SKM-1 (cell line): ENCODE measurements around the gene CYP2U1.
"Not testable (repeated sequence)": the region's sequence is repeated elsewhere in the genome, so short reads cannot be mapped to it uniquely, and the experiment has no call there.

Experiments
- DNase-seq: peaks from one replicate; lab custom pipeline; 2025; ENCODE audit not compliant: unreplicated experiment; lab: John Stamatoyannopoulos, UW

The CYP2U1 gene

DNA sequence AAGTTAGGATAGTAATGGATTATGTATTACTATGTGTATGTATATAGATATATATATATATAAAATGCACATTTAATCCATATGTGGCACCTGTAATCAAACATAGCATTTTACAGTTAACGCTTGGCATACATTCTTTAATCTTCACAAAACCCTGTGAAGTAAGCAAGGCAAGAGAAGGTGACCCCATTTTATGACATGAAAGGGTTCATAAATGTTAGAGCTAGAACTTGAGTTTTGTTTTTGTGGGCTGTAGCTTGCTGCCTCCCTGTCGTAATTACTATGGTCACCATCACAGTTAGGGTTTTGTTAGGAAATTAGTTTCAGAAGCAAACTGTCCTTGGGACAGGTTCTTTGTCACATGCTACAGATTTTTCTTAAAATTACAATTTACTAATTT, 13.8 kb upstream of the CYP2U1 start:
- no peak for DNase-seq

DNA sequence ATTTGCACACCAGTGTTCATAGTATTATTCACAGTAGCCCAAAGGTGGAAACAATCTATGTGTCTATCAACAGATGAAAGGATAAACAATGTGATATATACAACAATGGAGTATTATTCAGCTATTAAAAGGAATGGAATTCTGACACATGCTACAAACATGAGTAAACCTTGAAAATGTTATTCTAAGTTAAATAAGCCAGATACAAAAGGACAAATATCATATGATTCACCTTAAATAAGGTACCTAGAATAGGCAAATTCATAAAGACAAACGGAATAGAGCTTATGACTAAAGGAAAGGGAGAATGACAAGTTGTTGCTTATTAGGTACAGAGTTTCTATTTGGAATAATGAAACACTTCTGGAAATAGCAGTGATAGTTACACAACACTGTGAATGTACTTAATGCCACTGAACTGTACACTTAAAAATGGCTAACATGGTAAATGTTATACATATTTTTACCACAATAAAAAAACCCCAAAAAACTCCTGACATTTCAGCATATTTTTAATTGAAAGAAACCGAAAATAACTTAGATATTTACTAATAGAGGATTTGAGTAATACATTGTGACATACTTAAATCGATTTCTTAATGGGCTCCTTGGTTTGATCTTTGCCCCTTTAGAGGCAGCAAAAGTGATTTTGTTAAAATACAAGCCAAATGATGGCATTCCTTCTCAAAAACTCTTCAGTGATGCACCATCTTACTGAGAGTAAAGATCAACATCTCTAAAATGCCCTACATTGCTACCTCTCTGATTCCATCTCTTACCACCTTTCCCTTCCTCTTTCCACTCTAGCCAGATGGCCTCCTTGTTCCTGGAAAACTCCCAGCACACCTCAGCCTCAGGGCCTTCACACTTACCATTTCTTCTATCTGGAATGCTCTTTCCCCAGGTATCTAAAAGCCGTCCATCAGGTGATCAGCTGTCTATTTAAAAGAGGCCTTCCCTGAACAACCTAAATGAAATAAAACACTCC, 8.6 kb upstream of the CYP2U1 start:
- DNase-seq, result no peak

DNA sequence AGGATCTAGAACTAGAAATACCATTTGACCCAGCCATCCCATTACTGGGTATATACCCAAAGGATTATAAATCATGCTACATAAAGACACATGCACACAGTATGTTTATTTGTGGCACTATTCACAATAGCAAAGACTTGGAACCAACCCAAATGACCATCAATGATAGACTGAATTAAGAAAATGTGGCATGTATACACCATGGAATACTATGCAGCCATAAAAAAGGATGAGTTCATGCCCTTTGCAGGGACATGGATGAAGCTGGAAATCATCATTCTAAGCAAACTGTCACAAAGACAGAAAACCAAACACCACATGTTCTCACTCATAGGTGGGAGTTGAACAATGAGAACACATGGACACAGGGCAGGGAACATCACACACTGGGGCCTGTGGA, 5.6 kb upstream of the CYP2U1 start:
- not testable (repeated sequence) for DNase-seq

DNA sequence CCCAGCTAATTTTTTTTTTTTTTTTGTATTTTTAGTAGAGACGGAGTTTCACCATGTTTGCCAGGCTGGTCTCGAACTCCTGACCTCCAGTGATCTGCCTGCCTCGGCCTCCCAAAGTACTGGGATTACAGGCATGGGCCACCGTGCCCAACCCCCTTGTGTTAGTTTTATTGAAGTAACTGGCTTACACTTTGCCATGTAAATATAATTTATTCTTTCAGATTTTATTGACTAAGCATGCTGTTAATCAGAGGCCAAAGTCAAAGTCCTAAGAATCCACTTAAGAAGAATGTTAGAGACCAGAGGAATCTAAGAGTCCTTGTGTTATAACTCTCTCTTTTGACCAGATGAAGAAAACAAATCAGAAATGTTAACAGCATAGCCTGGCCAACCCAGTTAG, 4.5 kb upstream of the CYP2U1 start:
- not testable (repeated sequence) for DNase-seq

DNA sequence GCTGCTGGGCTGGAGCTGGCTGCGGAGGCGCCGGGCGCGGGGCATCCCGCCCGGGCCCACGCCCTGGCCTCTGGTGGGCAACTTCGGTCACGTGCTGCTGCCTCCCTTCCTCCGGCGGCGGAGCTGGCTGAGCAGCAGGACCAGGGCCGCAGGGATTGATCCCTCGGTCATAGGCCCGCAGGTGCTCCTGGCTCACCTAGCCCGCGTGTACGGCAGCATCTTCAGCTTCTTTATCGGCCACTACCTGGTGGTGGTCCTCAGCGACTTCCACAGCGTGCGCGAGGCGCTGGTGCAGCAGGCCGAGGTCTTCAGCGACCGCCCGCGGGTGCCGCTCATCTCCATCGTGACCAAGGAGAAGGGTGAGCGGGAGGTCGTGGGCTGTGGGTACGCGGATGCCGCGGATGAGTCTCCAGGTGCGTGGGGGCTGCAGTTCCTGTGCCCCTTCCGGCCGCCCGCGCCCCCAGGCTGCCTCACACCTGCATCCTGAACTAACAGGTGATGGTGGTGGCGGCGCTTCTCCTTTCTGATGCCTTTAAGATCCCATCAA, 499 bp downstream of the CYP2U1 start:
- no peak for DNase-seq

DNA sequence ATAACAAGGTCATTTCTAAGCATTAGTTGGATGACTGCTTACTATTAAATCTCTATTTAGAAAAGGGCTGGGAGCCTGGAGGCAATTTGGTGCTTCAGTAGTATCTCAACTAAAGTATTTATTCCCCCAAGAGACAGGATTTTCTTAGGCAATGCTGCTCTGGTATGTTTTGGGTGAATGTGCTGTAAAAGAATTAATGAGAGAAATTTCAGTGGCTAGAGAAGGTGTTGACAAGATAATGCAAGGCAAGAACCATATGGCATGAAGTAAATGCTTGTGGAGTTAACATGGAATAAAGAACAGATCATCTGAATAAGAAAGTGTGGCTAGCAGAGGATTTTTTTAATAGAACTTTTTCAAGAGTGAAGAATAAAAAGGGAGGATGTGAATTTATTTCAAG, 3.9 kb downstream of the CYP2U1 start:
- no peak for DNase-seq

DNA sequence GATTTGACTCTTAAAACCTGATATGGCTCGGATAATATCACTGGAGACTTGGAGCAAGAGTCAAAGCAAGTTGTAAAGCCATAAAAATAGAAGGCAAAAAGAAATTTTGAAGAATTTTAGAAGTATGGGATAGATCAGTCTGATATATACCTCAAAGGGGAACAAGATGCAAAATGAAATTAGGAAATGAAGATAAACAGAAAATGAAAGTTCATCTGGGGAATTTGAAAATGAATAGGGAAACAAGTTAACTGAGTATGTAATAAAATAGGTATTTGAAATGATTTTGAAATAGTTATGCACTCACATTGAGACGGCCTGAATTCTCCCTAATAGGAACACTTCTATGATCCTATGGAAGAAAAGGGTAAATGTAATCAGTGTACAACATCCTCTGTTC, 5.7 kb downstream of the CYP2U1 start:
- DNase-seq, result no peak

DNA sequence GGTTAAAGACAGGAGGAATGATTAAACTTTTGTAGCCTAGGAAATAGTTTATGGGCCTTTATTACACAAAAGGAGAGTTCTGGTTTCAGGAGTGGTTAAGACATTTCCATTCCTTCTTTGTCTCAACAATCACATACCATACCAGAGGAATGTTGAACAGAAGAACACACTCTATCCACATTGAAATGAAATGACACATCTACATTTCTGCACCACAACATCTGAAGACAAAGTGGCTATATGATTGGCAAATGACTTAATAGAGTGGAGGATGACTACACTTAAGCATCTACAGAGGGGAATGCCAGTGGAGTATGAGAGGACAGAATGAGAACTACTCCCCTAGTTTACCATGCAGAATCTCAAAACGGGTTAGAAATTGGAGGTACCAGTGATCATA, 8.0 kb downstream of the CYP2U1 start:
- no peak for DNase-seq

DNA sequence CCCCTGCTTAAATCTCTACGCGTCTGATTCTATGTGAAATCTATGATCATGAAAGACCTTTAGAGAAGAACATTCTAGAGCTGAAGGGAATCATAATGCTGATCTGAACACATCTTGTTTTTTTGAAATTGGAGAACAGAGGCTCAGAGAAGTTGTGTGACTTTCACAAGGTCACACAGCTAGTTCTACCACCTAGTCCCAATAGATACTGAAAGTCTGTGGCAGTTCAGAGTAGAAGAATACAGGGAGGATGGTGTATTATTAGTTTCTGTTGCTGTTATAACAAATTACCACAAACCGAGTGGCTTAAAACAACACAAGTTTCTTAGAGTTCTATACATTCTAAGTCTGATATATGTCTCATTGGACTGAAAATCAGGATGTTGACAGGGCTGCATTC, 14.5 kb downstream of the CYP2U1 start:
- no peak for DNase-seq

DNA sequence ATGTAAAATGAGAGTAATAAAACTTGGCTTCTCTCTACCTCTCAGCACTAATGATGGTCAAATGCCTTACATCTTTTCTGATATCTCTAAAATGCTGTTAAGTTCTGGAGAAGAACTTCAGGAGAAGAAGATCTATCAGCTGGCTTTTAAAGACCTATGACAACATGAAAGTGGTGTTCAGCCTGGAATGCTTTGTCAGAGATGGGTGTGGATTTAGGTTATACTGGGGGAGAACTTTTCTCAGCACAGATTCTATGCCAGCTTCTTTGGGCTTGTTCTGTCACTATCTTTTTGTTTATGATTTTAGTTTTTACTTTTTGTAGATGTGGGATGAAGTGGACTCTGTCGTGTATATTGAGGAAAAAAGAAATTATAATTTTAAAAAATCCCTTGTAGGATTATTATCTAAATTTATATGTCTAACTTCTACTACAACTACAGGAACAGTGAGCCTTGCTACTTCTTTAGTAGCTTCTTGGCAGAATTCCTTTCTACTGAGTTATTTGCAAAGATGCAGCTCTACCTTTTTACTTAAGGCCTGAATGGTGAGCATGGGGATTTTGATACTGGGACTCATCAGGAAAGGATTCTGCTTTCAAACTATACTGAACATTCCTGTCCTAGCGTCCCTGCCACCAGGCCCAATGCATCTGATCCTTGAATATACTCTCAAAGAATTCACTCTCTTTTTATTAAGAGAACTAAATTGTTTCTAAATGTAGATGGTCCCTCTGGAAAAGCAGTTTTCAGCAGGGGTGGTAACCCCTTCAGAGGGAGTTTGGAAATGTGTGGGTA, 19.6 kb downstream of the CYP2U1 start:
- DNase-seq, result no peak

DNA sequence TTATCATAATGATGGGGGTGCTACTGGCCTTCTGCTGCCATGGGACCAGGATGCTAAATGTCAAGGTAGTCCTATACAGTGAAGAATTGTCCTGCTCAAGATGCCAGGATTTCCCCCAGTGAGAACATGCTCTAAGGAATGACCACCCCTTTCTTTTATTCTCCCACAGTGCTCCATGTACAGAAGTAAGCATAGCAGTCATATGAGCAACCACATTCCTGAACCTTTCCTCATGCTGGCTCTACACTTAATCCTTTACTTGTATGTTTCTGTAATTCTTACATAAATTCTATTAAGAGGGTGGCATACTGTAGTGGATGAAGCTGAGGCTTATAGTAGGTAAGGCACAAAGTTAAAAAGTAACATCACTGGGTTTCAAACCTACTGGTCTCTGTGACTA, 20.2 kb downstream of the CYP2U1 start:
- no peak for DNase-seq

DNA sequence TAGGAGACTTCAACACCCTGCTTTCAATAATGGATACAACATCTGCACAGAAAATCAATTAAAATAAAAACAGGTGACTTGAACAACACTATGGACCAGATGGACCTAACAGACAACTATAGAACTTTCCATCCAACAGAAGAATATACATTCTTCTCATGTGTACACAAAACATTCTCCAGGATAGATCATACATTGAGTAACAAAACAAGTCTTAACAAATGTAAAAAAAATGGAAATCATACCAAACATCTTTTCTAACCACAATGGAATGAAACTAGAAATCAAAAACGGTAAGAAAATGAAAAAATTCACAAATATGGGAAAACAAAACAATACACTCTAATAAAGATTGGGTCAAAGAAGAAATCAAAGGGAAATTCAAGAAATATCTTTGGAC, 24.7 kb downstream of the CYP2U1 start:
- no peak for DNase-seq

DNA sequence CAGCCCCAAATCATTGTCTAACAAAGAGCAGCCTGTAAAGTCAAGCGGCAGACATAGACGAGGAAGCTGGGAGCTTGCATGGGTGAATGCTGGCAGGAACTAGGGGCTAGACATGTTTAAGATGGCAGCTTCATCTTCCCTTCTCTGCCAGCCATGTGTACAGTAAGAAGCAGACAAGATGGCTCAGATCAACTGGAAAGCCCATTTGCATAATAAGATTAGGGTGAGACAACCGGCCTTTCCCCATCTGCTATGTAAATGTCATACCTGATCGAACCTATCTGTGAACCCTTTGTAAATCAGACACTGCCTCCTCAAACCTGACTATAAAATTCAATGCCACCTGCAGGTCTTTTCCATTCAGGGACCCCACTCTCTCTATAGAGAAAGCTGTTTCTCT, 35.6 kb downstream of the CYP2U1 start:
- DNase-seq, result no peak

DNA sequence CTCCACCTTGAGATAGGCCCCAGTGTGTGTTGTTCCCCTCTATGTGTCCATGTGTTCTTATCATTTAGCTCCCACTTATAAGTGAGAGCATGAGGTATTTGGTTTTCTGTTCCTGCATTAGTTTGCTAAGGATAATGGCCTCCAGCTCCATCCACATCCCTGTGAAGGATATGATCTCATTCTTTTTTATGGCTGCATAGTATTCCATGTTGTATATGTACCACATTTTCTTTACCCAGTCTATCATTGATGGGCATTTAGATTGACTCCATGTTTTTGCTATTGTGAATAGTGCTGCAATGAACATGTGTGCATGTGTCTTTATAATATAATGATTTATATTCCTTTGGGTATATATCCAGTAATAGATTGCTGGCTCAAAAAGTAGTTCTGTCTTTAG, 36.2 kb downstream of the CYP2U1 start:
- DNase-seq, result not testable (repeated sequence)

DNA sequence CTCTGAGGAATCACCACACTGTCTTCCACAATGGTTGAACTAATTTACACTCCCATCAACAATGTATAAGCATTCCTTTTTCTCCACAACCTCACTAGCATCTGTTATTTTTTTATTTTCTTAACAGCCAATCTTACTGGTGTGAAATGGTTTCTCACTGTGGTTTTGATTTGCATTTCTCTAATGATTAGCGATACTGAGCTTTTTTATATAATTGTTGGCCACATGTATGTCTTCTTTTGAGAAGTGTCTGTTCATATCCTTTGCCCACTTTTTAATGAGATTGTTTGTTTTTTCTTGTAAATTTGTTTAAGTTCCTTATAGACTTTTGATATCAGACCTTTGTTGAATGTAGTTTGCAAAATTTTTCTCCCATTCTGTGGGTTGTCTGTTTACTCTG, 36.6 kb downstream of the CYP2U1 start:
- DNase-seq, result not testable (repeated sequence)

DNA sequence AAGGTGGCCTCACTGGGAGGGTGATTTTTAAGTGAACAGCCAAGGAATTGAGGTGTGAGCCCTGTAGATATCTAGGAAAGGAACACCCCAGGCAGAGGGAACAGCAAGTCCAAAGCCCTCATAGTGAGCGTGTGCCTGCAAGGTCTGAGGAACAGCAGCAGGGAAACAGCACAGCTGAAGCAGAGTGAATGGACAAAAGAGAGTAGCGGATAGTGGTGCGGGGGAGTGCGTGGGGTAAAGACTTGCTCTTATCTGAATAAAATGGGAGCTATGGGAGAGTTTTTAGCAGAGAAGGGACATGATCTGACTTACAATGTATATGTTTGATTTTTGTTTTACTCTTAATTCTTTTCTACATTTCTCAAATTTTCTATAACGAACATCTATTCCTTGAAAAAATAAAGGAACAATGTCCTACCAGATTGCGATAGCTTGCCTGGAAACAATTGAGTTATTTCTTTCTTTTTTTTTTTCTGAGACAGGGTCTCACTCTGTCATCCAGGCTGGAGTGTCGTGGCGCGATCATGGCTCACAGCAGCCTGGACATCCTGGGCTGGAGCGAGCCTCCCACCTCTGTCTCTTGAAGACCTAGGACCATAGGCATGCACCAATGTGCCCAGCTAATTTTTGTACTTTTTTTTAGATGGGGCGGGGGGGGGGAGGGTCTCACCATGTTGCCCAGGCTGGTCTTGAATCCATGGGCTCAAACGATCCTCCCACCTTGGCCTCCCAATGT, 38.9 kb downstream of the CYP2U1 start:
- no peak for DNase-seq

DNA sequence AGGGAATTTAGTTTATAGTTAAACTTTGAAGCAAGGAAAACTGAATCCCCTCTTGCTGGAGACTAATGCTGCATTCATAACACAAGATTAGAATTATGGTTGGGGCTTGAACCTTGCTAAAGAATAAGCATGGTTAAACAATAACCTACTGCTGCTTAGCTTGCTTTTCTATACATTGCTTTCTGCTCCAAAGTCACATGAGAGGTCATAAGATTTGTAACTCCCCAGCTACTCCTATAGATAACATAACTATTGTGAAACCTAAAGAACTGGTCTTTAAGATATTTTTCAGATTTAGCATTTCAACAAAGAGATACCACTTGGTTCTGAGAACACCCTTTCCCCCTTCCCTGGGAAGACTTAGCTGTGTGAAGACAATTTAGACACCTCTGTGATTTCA, 41.3 kb downstream of the CYP2U1 start:
- no peak for DNase-seq

DNA sequence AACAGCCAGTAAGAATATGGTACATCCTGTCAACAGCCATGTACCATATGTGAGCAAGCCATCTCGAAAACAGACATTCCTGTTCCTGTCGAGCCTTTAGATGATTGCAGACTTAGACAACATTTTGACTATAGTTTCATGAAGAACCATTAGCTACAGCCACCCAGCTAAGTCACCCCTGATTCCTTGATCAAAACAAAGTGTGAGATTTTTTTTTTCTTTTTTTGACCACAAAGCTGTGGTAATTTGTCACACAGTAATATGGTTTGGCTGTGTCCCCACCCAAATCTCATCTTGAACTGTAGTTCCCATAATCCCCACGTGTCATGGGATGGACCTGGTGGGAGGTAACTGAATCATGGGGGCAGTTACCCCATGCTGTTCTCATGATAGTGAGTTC, 43.2 kb downstream of the CYP2U1 start:
- no peak for DNase-seq

DNA sequence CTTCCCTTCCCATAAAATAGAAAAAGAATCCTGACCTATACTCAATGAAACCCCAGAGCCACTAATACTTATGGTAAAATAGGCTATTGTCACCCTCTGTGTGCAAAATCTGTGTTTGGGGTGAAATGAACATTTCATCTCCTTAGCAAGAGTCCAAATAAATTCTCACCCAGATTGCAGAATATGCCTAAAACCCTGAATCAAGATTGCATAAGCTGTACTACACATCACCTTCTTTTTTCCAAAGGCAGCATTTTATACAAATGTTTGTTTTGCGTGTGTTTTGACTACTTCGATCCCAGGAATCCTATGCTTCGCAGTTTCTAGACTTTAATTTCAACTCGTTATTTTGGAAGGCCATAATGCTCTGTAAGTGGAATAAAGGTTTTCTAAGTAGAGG, 46.1 kb downstream of the CYP2U1 start:
- no peak for DNase-seq

DNA sequence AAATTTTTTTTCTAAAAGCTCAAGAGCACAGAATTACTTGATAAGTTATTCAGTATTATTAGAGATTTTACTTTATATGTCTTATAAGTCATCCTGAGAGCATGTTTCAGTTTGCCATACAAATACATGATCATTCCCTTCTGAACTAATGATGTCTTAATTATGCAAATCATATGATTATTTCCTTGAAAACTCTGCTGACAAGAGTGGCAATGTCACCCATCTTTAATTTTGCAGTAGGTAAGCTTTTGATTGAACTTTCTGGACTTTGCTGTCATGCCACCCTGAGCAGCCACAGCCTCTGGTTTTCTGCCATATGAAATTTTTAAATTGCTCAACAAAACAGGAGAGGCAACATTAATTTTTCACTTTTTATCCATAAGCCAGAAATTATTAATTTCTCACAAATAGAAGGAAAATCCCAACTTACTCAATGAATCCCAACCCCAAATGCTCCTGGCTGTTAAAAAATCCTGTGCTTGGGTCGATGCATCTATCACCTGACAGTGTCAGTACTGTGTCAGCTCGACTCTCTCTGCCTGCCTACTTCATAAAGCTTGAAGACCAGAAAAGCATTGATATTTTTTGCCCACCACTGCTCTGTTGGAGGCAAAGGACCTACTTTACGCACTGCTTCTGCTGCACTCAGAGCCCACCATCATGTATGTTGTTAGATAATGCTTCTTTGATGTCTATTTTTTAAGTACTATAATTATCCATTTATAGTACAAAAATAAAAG, 46.8 kb downstream of the CYP2U1 start:
- DNase-seq, result no peak
